Measurements from ENCODE around the gene ZBTB40. TPM values are rescaled to one million over a fixed set of nuclear protein-coding genes. Genes with fewer than 3 reads are reported as not detected.
A peak's percentile ranks its signal among the peaks of the same experiment; 100 is the strongest.

The ZBTB40 gene
- total RNA-seq, 1 experiment from 2014 or later = 11.1 TPM

- Histone ChIP-seq H3K4me3 (ENCODE audit: low read length) (no peak overlapping the region), H3K9ac (ENCODE audit: low read length) (no peak overlapping the region), H2AFZ (ENCODE audit: low read length) (no peak overlapping the region), H3K9me2 (replicated peaks; ENCODE audit: insufficient read depth, low read length) (no peaks in the 10 kb centered on the region), H3K4me1 (ENCODE audit: low read length) (no peaks in the 10 kb centered on the region), H3K9me3 (ENCODE audit: low read length) (no peaks in the 10 kb centered on the region), H3K27me3 (ENCODE audit: low read length) (no peaks in the 10 kb centered on the region), H3K79me2 (ENCODE audit: low read length) (no peaks in the 10 kb centered on the region), H4K20me1 (ENCODE audit: insufficient read depth, low read depth, low read length) (no peaks in the 10 kb centered on the region), H3K27ac (ENCODE audit: low read length) (no peak overlapping the region), H3K4me2 (ENCODE audit: low read depth, low read length, poor library complexity, severe bottlenecking) (no peak overlapping the region), H3K36me3 (ENCODE audit: insufficient read depth, low read length) (no peaks in the 10 kb centered on the region)
- DNase-seq = no peak
Observed at GRCh38 chr1:22411589-22411988, 40.1 kb upstream of the ZBTB40 start.

- no peak overlapping the region for H2AFZ ChIP-seq (ENCODE audit: low read length)
- no peak overlapping the region for H3K4me3 ChIP-seq (ENCODE audit: low read length)
- no peaks in the 10 kb centered on the region for H3K27me3 ChIP-seq (ENCODE audit: low read length)
- no peak for DNase-seq
- H4K20me1 ChIP-seq (ENCODE audit: insufficient read depth, low read depth, low read length) = no peaks in the 10 kb centered on the region
- H3K4me2 ChIP-seq (ENCODE audit: low read depth, low read length, poor library complexity, severe bottlenecking) = no peak overlapping the region
- no peaks in the 10 kb centered on the region for H3K36me3 ChIP-seq (ENCODE audit: insufficient read depth, low read length)
- no peak overlapping the region for H3K27ac ChIP-seq (ENCODE audit: low read length)
- H3K4me1 ChIP-seq (ENCODE audit: low read length) = no peaks in the 10 kb centered on the region
- no peaks in the 10 kb centered on the region for H3K9me2 ChIP-seq (replicated peaks; ENCODE audit: insufficient read depth, low read length)
- no peak overlapping the region for H3K9ac ChIP-seq (ENCODE audit: low read length)
- H3K79me2 ChIP-seq (ENCODE audit: low read length) = no peaks in the 10 kb centered on the region
- H3K9me3 ChIP-seq (ENCODE audit: low read length) = no peaks in the 10 kb centered on the region
Observed at GRCh38 chr1:22412932-22413727, 38.5 kb upstream of the ZBTB40 start.

GRCh38 chr1:22413799-22414198 is 37.9 kb upstream of the ZBTB40 start:
- DNase-seq = no peak
- no peaks in the 10 kb centered on the region for H3K27me3 ChIP-seq (ENCODE audit: low read length)
- no peaks in the 10 kb centered on the region for H3K4me1 ChIP-seq (ENCODE audit: low read length)
- no peaks in the 10 kb centered on the region for H4K20me1 ChIP-seq (ENCODE audit: insufficient read depth, low read depth, low read length)
- H3K36me3 ChIP-seq (ENCODE audit: insufficient read depth, low read length) = no peaks in the 10 kb centered on the region
- H3K79me2 ChIP-seq (ENCODE audit: low read length) = no peaks in the 10 kb centered on the region
- H3K4me2 ChIP-seq (ENCODE audit: low read depth, low read length, poor library complexity, severe bottlenecking) = no peak overlapping the region
- no peak overlapping the region for H3K4me3 ChIP-seq (ENCODE audit: low read length)
- no peak overlapping the region for H2AFZ ChIP-seq (ENCODE audit: low read length)
- no peaks in the 10 kb centered on the region for H3K9me3 ChIP-seq (ENCODE audit: low read length)
- no peak overlapping the region for H3K9ac ChIP-seq (ENCODE audit: low read length)
- no peaks in the 10 kb centered on the region for H3K9me2 ChIP-seq (replicated peaks; ENCODE audit: insufficient read depth, low read length)
- H3K27ac ChIP-seq (ENCODE audit: low read length) = no peak overlapping the region

- Histone ChIP-seq H2AFZ (ENCODE audit: low read length) (no peak overlapping the region), H3K9ac (ENCODE audit: low read length) (no peak overlapping the region), H3K27me3 (ENCODE audit: low read length) (no peaks in the 10 kb centered on the region), H3K9me3 (ENCODE audit: low read length) (no peaks in the 10 kb centered on the region), H4K20me1 (ENCODE audit: insufficient read depth, low read depth, low read length) (no peaks in the 10 kb centered on the region), H3K4me2 (ENCODE audit: low read depth, low read length, poor library complexity, severe bottlenecking) (no peak overlapping the region), H3K36me3 (ENCODE audit: insufficient read depth, low read length) (no peaks in the 10 kb centered on the region), H3K27ac (ENCODE audit: low read length) (no peak overlapping the region), H3K4me3 (ENCODE audit: low read length) (no peak overlapping the region), H3K4me1 (ENCODE audit: low read length) (no peaks in the 10 kb centered on the region), H3K79me2 (ENCODE audit: low read length) (no peaks in the 10 kb centered on the region), H3K9me2 (replicated peaks; ENCODE audit: insufficient read depth, low read length) (no peaks in the 10 kb centered on the region)
- DNase-seq = no peak
Observed at GRCh38 chr1:22414244-22414751, 37.4 kb upstream of the ZBTB40 start.

GRCh38 chr1:22415489-22415888 is 36.2 kb upstream of the ZBTB40 start:
- no peaks in the 10 kb centered on the region for H3K9me2 ChIP-seq (replicated peaks; ENCODE audit: insufficient read depth, low read length)
- H2AFZ ChIP-seq (ENCODE audit: low read length) = no peak overlapping the region
- H3K4me3 ChIP-seq (ENCODE audit: low read length) = no peak overlapping the region
- no peaks in the 10 kb centered on the region for H3K9me3 ChIP-seq (ENCODE audit: low read length)
- no peaks in the 10 kb centered on the region for H3K36me3 ChIP-seq (ENCODE audit: insufficient read depth, low read length)
- no peak overlapping the region for H3K4me2 ChIP-seq (ENCODE audit: low read depth, low read length, poor library complexity, severe bottlenecking)
- no peak overlapping the region for H3K9ac ChIP-seq (ENCODE audit: low read length)
- no peak overlapping the region for H3K27ac ChIP-seq (ENCODE audit: low read length)
- no peaks in the 10 kb centered on the region for H4K20me1 ChIP-seq (ENCODE audit: insufficient read depth, low read depth, low read length)
- H3K27me3 ChIP-seq (ENCODE audit: low read length) = no peaks in the 10 kb centered on the region
- H3K4me1 ChIP-seq (ENCODE audit: low read length) = no peaks in the 10 kb centered on the region
- no peak for DNase-seq
- H3K79me2 ChIP-seq (ENCODE audit: low read length) = no peaks in the 10 kb centered on the region

- peak; percentile 92 for DNase-seq
- Histone ChIP-seq H3K36me3 (ENCODE audit: insufficient read depth, low read length) (no peaks in the 10 kb centered on the region), H3K4me3 (ENCODE audit: low read length) (no peak overlapping the region), H3K4me2 (ENCODE audit: low read depth, low read length, poor library complexity, severe bottlenecking) (no peak overlapping the region), H3K27me3 (ENCODE audit: low read length) (no peaks in the 10 kb centered on the region), H3K9me2 (replicated peaks; ENCODE audit: insufficient read depth, low read length) (no peaks in the 10 kb centered on the region), H3K9me3 (ENCODE audit: low read length) (no peaks in the 10 kb centered on the region), H4K20me1 (ENCODE audit: insufficient read depth, low read depth, low read length) (no peaks in the 10 kb centered on the region), H3K4me1 (ENCODE audit: low read length) (no peaks in the 10 kb centered on the region), H3K9ac (ENCODE audit: low read length) (no peak overlapping the region), H3K27ac (ENCODE audit: low read length) (no peak overlapping the region), H3K79me2 (ENCODE audit: low read length) (no peaks in the 10 kb centered on the region), H2AFZ (ENCODE audit: low read length) (no peak overlapping the region)
Observed at GRCh38 chr1:22416555-22417454, 34.8 kb upstream of the ZBTB40 start.

- Histone ChIP-seq H3K9me2 (replicated peaks; ENCODE audit: insufficient read depth, low read length) (no peaks in the 10 kb centered on the region), H3K9ac (ENCODE audit: low read length) (no peak overlapping the region), H3K27me3 (ENCODE audit: low read length) (no peaks in the 10 kb centered on the region), H4K20me1 (ENCODE audit: insufficient read depth, low read depth, low read length) (no peaks in the 10 kb centered on the region), H3K27ac (ENCODE audit: low read length) (no peak overlapping the region), H3K4me1 (ENCODE audit: low read length) (no peaks in the 10 kb centered on the region), H3K36me3 (ENCODE audit: insufficient read depth, low read length) (no peaks in the 10 kb centered on the region), H3K4me2 (ENCODE audit: low read depth, low read length, poor library complexity, severe bottlenecking) (no peak overlapping the region), H3K79me2 (ENCODE audit: low read length) (no peaks in the 10 kb centered on the region), H2AFZ (ENCODE audit: low read length) (no peak overlapping the region), H3K4me3 (ENCODE audit: low read length) (no peak overlapping the region), H3K9me3 (ENCODE audit: low read length) (no peaks in the 10 kb centered on the region)
- no peak for DNase-seq
Observed at GRCh38 chr1:22417466-22417865, 34.2 kb upstream of the ZBTB40 start.

- Histone ChIP-seq H3K4me3 (ENCODE audit: low read length) (no peak overlapping the region), H2AFZ (ENCODE audit: low read length) (no peak overlapping the region), H3K27me3 (ENCODE audit: low read length) (no peaks in the 10 kb centered on the region), H3K9me3 (ENCODE audit: low read length) (no peaks in the 10 kb centered on the region), H3K4me1 (ENCODE audit: low read length) (no peaks in the 10 kb centered on the region), H4K20me1 (ENCODE audit: insufficient read depth, low read depth, low read length) (no peaks in the 10 kb centered on the region), H3K4me2 (ENCODE audit: low read depth, low read length, poor library complexity, severe bottlenecking) (no peak overlapping the region), H3K9me2 (replicated peaks; ENCODE audit: insufficient read depth, low read length) (no peaks in the 10 kb centered on the region), H3K79me2 (ENCODE audit: low read length) (no peaks in the 10 kb centered on the region), H3K9ac (ENCODE audit: low read length) (no peak overlapping the region), H3K36me3 (ENCODE audit: insufficient read depth, low read length) (no peaks in the 10 kb centered on the region), H3K27ac (ENCODE audit: low read length) (no peak overlapping the region)
- DNase-seq = no peak
Observed at GRCh38 chr1:22418312-22418711, 33.3 kb upstream of the ZBTB40 start.
